Subcutaneous adipose tissue (tissue), 4 donors: ENCODE data around the gene MYEOV. TPM values are rescaled to one million over a fixed set of nuclear protein-coding genes. Genes with fewer than 3 reads are reported as not detected.

ENCODE experiments used
- total RNA-seq, 4 donors: library from RNA; depleted of rRNA; stranded (reverse); fragments of >200 nt; gene quantifications; one replicate each; pipeline ENCODE4 v1.1.0, GENCODE V29; 2016
- TF ChIP-seq, protein P1 (sequence below): fragments of 450-650 bp; IDR thresholded peaks from one replicate; pipeline ENCODE4 v1.5.1; 2016; ENCODE audit warnings: low read depth, mild to moderate bottlenecking, control low read depth, antibody characterized with exemption, moderate library complexity

Gene MYEOV
- total RNA-seq, 4 donors from 2014 or later, result 21.4 to 57.9 (median 39.2) TPM

DNA sequence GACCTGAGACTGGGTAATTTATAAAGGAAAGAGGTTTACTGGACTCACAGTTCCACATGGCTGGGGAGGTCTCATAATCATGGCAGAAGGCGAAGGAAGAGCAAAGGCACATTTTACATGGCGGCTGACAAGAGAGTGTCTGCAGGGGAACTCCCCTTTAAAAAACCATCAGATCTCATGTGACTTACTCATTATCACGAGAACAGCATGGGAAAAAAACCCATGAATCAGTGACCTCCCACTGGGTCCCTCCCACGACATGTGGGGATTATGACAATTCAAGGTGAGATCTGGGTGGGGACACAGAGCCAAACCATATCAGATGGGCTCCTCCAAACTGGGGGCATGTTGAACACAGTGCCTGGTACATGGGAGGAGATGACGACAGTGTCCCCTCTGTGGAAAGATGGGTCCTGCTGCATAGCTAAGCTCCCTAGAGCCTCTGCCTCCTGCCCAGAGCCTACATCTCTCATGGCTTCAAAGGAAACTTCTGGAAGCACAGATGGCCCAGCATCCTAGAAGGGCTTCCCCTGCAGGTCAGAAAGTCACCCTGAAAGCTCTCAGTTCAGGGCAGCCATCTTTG, 46.1 kb downstream of the MYEOV start:
- TF ChIP-seq, protein P1, sequence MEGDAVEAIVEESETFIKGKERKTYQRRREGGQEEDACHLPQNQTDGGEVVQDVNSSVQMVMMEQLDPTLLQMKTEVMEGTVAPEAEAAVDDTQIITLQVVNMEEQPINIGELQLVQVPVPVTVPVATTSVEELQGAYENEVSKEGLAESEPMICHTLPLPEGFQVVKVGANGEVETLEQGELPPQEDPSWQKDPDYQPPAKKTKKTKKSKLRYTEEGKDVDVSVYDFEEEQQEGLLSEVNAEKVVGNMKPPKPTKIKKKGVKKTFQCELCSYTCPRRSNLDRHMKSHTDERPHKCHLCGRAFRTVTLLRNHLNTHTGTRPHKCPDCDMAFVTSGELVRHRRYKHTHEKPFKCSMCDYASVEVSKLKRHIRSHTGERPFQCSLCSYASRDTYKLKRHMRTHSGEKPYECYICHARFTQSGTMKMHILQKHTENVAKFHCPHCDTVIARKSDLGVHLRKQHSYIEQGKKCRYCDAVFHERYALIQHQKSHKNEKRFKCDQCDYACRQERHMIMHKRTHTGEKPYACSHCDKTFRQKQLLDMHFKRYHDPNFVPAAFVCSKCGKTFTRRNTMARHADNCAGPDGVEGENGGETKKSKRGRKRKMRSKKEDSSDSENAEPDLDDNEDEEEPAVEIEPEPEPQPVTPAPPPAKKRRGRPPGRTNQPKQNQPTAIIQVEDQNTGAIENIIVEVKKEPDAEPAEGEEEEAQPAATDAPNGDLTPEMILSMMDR, result no peak

DNA sequence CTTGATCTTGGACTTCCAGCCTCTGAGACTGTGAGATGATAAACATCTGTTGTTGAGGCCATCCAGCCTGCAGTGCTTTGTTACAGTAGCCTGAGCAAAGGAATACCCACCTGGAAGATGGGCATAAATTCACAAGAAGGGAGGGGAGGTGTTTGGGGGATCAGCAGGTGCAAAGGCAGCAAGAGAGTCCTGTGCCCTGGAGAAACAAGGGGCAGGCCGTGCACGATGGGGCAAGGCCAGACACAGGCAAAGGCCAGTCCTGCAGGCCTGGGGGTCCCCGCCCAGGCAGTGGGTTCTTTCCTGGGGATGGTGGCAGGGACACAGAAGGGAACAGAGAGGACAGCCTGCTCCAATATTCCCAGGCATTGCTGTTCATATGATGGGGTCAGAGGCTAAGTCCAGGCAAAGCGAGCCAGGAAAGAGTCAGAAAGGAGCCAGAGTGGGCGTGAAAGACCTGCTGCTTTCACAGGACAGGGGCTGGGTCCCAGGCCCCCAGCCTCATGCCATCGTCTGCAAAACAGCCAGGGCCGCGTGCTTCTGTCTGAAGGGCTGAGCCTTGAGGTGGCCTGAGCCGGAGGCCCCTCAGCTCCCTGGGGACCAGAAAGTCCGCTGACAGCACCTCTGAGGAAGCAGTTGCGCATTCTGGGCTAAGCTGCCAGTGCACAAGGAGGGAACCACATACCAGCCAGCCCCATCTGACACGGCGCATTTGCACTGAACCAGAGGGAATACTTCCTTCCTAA, 48.8 kb downstream of the MYEOV start:
- TF ChIP-seq, protein P1, result no peak

DNA sequence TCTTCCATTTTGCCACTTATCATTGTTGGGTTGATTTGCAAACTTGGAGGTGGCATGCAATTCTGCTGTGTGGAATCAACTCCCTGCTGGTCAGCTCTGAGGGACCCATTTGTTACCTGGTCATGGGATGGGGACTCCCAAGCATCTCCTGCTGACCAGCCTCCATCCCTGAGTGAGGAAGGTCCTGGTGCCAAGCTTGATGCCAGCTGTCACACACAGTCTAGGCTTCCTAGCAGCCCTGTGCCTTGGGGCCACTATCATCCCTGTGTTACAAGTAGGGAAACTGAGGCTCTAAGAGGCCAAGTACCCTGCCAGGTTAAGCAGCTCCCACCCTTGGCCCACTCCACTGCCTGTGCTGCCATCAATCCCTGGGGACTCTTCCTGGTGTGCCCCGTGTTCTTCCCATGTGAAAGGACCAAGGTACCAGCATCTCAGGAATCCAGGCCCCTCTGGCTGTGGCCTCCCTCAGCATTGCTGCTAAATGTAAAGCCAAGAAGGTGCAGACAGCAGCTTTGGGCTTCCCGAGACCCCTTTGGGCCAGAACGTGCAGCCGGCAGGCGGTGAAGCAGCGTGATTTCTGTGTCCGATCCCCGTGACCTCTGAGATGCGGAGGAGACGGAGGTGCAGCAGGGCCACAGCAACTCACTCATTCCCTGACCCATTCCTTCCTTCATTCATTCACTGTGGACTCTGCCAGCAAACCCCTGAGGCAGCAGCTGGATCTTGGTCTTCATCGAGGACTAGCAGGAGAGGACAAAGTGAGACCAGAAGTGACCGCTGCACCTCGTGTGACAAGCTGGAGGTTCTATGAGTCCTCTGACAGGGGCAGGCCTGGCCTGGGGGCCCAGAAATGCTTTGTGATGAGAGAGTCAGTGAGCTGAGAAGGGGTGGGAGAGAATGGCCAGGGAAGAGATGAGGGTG, 49.7 kb downstream of the MYEOV start:
- TF ChIP-seq, protein P1, result no peak

DNA sequence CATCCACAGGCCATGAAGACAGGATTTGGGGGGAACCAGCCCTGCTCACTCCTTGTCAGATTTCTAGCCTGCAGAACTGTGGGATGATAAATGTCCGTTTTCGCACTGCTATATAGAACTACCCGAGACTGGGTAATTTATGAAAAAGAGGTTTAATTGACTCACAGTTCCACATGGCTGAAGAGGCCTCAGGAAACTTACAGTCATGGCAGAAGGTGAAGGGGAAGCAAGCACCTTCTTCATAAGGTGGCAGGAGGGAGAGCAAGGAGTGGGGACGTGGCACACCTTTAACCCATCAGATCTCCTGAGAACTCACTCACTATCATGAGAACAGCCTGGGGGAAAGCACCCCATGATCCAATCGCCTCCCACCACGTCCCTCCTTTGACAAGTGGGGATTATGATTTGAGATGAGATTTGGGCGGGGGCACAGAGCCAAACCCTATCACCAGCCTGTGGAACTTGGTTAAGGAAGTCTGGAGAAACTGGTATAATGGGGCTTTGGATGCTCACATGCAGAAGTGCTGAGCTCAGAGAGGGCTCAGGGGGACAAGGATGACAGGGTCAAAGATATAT, 50.7 kb downstream of the MYEOV start:
- TF ChIP-seq, protein P1, result no peak

Other genes with a start within 250 kb of the MYEOV start
- gene TPCN2, start 245.2 kb upstream of the MYEOV start, total RNA-seq, result 10 to 100 TPM; 12.2 to 30.7 (median 17.6) TPM
- 1 to 10 TPM in 2 of 4 donors, under 1 TPM in 1, not detected in 1; 0.44 to 1.2 (median 1.1) TPM for gene SMIM38, start 138.2 kb upstream of the MYEOV start, total RNA-seq
- gene LINC01488, start 187.5 kb downstream of the MYEOV start, total RNA-seq, result not detected